SU-DHL-6 (cell line): Measurements from ENCODE around the gene SP140L.

Source experiments
- H2AFZ ChIP-seq: fragments of 200-600 bp; sonication (generic); 2 replicates; pipeline ENCODE4 v1.6.1; 2014; ENCODE audit warnings: low read depth, mild to moderate bottlenecking, moderate library complexity, mixed read lengths, antibody characterized with exemption, low read length; ENCODE audit not compliant: severe bottlenecking
- H3F3A ChIP-seq: fragments of 200-600 bp; shearing (Covaris generic); 2 replicates; pipeline ENCODE4 v1.6.0; 2016; ENCODE audit warnings: antibody characterized with exemption, mild to moderate bottlenecking; ENCODE audit not compliant: insufficient read depth
- H3K27ac ChIP-seq: fragments of 200-600 bp; sonication (generic); 2 replicates; pipeline ENCODE4 v1.5.1; 2016; ENCODE audit warnings: low read depth, mild to moderate bottlenecking, low read length, moderate library complexity, mixed read lengths
- H3K27me3 ChIP-seq: fragments of 200-600 bp; sonication (generic), shearing (Covaris generic); 2 replicates; pipeline ENCODE4 v1.6.0; 2014; ENCODE audit warnings: mild to moderate bottlenecking, low read length
- H3K36me3 ChIP-seq: fragments of 200-600 bp; sonication (generic); 2 replicates; pipeline ENCODE4 v1.6.1; 2014; ENCODE audit warnings: mild to moderate bottlenecking, low read length, mixed read lengths
- H3K4me2 ChIP-seq: fragments of 300-600, 200-600 bp; shearing (Covaris generic), sonication (generic); 2 replicates; pipeline ENCODE4 v1.6.0; 2014; ENCODE audit warnings: low read length, low read depth, mild to moderate bottlenecking; ENCODE audit not compliant: poor library complexity, severe bottlenecking
- H3K4me3 ChIP-seq: fragments of 200-600 bp; sonication (generic); 2 replicates; pipeline ENCODE4 v1.5.1; 2014; ENCODE audit warnings: antibody characterized with exemption, low read length, mild to moderate bottlenecking, mixed read lengths; ENCODE audit not compliant: insufficient read depth, poor library complexity, severe bottlenecking
- H3K79me2 ChIP-seq: fragments of 200-600 bp; sonication (generic); 2 replicates; pipeline ENCODE4 v1.6.1; 2014; ENCODE audit warnings: mild to moderate bottlenecking, low read length, moderate library complexity; ENCODE audit not compliant: insufficient read depth
- H3K9ac ChIP-seq: fragments of 200-600 bp; sonication (generic); 2 replicates; pipeline ENCODE4 v1.7.0; 2014; ENCODE audit warnings: mild to moderate bottlenecking, low read length
- H3K9me2 ChIP-seq: fragments of 200-600 bp; sonication (generic); replicated peaks from 2 replicates; pipeline ENCODE4 v1.6.1; 2014; ENCODE audit warnings: low read length; ENCODE audit not compliant: insufficient read depth
- H3K9me3 ChIP-seq: fragments of 200-600 bp; sonication (generic); 2 replicates; pipeline ENCODE4 v1.6.1; 2014; ENCODE audit warnings: low read length, mixed read lengths; ENCODE audit not compliant: insufficient read depth
- H4K20me1 ChIP-seq: fragments of 200-600 bp; sonication (generic); 2 replicates; pipeline ENCODE4 v1.6.1; 2014; ENCODE audit warnings: low read depth, mild to moderate bottlenecking, antibody characterized with exemption, low read length, moderate library complexity, mixed read lengths
- EZH2phosphoT487 ChIP-seq: fragments of 200-600 bp; sonication (generic), shearing (Covaris generic); conservative IDR thresholded peaks from 2 replicates; pipeline ENCODE4 v1.6.1; 2018; ENCODE audit warnings: mild to moderate bottlenecking, antibody characterized with exemption, low read length, moderate library complexity, mixed read lengths
- TF ChIP-seq, protein P1 (sequence below): fragments of 200-600 bp; sonication (generic); IDR thresholded peaks from one replicate; pipeline ENCODE4 v1.5.1; 2017; ENCODE audit warnings: antibody characterized with exemption, mild to moderate bottlenecking, low read length, moderate library complexity; ENCODE audit not compliant: insufficient read depth, poor library complexity, severe bottlenecking

Gene SP140L

DNA sequence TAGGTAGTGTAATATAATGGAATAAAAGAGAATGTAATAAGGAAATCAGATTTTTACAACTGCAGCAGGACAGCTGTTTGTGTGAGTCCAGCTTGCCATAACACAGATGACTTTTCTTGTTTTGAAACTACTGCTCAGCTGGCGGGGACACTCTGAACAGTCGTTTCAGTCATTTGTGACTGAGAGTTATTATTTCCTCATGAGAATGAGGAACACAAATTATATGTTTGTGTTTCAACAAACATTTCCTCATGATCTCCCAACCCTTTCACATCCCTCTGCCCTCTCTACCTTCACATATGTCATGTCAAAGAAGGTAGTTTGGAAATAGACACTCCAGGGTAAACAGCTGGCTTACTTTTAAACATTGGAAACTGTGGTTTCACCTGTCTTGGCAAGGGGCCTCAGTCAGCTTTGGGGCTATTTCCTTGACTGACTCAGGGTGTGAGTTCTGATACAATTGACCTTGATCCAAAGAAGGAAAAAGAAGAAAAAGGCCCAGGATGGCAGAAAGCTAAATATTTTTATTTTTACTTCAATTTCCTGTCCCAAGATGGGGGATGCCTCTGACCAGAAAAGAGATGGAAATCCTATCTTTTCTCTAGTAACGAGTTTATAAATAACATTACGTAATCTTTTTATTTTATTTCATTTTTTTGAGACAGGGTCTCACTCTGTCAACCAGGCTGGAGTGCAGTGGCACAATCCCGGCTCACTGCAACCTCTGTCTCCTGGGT, 593 bp downstream of the SP140L start:
- Histone ChIP-seq H3K36me3 (no peaks in the 10 kb centered on the region), H4K20me1 (no peaks in the 10 kb centered on the region), H3K9me3 (no peaks in the 10 kb centered on the region), H3K9ac (peak overlapping the region; percentile 61), H3F3A (peaks cover 24% of the 10 kb centered on the region), H3K4me2 (peak overlapping the region; percentile 84), H2AFZ (peak overlapping the region; percentile 31), H3K27me3 (no peaks in the 10 kb centered on the region), H3K79me2 (peaks cover 17% of the 10 kb centered on the region; the same call in 1 of the 2 replicates), H3K4me3 (peak overlapping the region; percentile 49), H3K9me2 (no peaks in the 10 kb centered on the region), H3K27ac (peak overlapping the region; percentile 89)
- no peak for TF ChIP-seq EZH2phosphoT487
- TF ChIP-seq, protein P1, sequence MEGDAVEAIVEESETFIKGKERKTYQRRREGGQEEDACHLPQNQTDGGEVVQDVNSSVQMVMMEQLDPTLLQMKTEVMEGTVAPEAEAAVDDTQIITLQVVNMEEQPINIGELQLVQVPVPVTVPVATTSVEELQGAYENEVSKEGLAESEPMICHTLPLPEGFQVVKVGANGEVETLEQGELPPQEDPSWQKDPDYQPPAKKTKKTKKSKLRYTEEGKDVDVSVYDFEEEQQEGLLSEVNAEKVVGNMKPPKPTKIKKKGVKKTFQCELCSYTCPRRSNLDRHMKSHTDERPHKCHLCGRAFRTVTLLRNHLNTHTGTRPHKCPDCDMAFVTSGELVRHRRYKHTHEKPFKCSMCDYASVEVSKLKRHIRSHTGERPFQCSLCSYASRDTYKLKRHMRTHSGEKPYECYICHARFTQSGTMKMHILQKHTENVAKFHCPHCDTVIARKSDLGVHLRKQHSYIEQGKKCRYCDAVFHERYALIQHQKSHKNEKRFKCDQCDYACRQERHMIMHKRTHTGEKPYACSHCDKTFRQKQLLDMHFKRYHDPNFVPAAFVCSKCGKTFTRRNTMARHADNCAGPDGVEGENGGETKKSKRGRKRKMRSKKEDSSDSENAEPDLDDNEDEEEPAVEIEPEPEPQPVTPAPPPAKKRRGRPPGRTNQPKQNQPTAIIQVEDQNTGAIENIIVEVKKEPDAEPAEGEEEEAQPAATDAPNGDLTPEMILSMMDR: no peak

- Histone ChIP-seq H3K36me3 (no peaks in the 10 kb centered on the region), H3K9me2 (no peaks in the 10 kb centered on the region), H3K27ac (peak overlapping the region; percentile 89; the same call in 1 of the 2 replicates), H3K4me3 (peak overlapping the region; percentile 49), H4K20me1 (no peaks in the 10 kb centered on the region), H3K9me3 (no peaks in the 10 kb centered on the region), H2AFZ (no peak overlapping the region), H3K27me3 (no peaks in the 10 kb centered on the region), H3K4me2 (peak overlapping the region; percentile 84), H3K9ac (peak overlapping the region; percentile 61), H3K79me2 (peaks cover 17% of the 10 kb centered on the region; the same call in 1 of the 2 replicates), H3F3A (peaks cover 24% of the 10 kb centered on the region)
- TF ChIP-seq, protein P1: no peak
- TF ChIP-seq EZH2phosphoT487: no peak
Observed at GRCh38 chr2:230328155-230328458, 1.1 kb downstream of the SP140L start.

- H3K9me3 ChIP-seq: no peaks in the 10 kb centered on the region
- no peak overlapping the region for H3K9ac ChIP-seq
- H4K20me1 ChIP-seq: no peaks in the 10 kb centered on the region
- H3K4me3 ChIP-seq: no peak overlapping the region
- no peak overlapping the region for H2AFZ ChIP-seq
- no peak for TF ChIP-seq EZH2phosphoT487
- TF ChIP-seq, protein P1: no peak
- H3K27me3 ChIP-seq: no peaks in the 10 kb centered on the region
- no peak overlapping the region for H3K27ac ChIP-seq
- H3K4me2 ChIP-seq: peak overlapping the region; percentile 84
- H3K79me2 ChIP-seq: peaks cover 17% of the 10 kb centered on the region; the same call in 1 of the 2 replicates
- H3F3A ChIP-seq: peaks cover 19% of the 10 kb centered on the region
- H3K9me2 ChIP-seq: no peaks in the 10 kb centered on the region
- 0 out of 2 replicates have a peak, but pooled peaks cover 4% of the 10 kb centered on the region for H3K36me3 ChIP-seq
Observed at GRCh38 chr2:230329946-230330605, 3.1 kb downstream of the SP140L start.
